ENCODE data around the gene TOPORS.
A peak's percentile ranks its signal among the peaks of the same experiment; 100 is the strongest.

Gene TOPORS

GRCh38 chr9:32579706-32580331, 27.4 kb upstream of the TOPORS start:
- Mint-ChIP-seq H3K4me1 (peaks cover 19% of the 10 kb centered on the region), H3K9me3 (no peaks in the 10 kb centered on the region), H3K36me3 (ENCODE audit: low read depth) (no peaks in the 10 kb centered on the region), H3K4me3 (no peak overlapping the region), H3K27me3 (ENCODE audit: low read depth, poor library complexity) (peaks cover 34% of the 10 kb centered on the region), H3K27ac (no peak overlapping the region)
- peak; percentile 84 for DNase-seq
- TF ChIP-seq CTCF (IDR thresholded peaks at IDR 0.05), result peak; percentile 94

- Mint-ChIP-seq H3K27ac (no peak overlapping the region), H3K27me3 (ENCODE audit: low read depth, poor library complexity) (peaks cover 28% of the 10 kb centered on the region), H3K4me3 (no peak overlapping the region), H3K9me3 (no peaks in the 10 kb centered on the region), H3K4me1 (peaks cover 19% of the 10 kb centered on the region), H3K36me3 (ENCODE audit: low read depth) (no peaks in the 10 kb centered on the region)
- TF ChIP-seq CTCF (IDR thresholded peaks at IDR 0.05), result no peak
- DNase-seq, result no peak
These were observed 26.6 kb upstream of the TOPORS start for GRCh38 chr9:32578976-32579375.

GRCh38 chr9:32577316-32577715, 24.9 kb upstream of the TOPORS start:
- no peak overlapping the region for H3K4me3 Mint-ChIP-seq
- DNase-seq, result no peak

GRCh38 chr9:32574858-32575257, 22.5 kb upstream of the TOPORS start:
- Mint-ChIP-seq H3K36me3 (ENCODE audit: low read depth) (peaks cover 8% of the 10 kb centered on the region), H3K4me3 (no peak overlapping the region), H3K9me3 (no peaks in the 10 kb centered on the region), H3K27me3 (ENCODE audit: low read depth, poor library complexity) (peaks cover 28% of the 10 kb centered on the region), H3K27ac (no peak overlapping the region), H3K4me1 (peaks cover 26% of the 10 kb centered on the region)
- TF ChIP-seq CTCF (IDR thresholded peaks at IDR 0.05), result no peak
- DNase-seq, result no peak

More at GRCh38 chr9:32577316-32577715, 24.9 kb upstream of the TOPORS start:
- H3K27ac Mint-ChIP-seq, result no peak overlapping the region
- no peak for TF ChIP-seq CTCF (IDR thresholded peaks at IDR 0.05)
- peaks cover 28% of the 10 kb centered on the region for H3K27me3 Mint-ChIP-seq (ENCODE audit: low read depth, poor library complexity)
- no peaks in the 10 kb centered on the region for H3K9me3 Mint-ChIP-seq
- no peaks in the 10 kb centered on the region for H3K36me3 Mint-ChIP-seq (ENCODE audit: low read depth)
- peaks cover 27% of the 10 kb centered on the region for H3K4me1 Mint-ChIP-seq

- Mint-ChIP-seq H3K27ac (peak overlapping the region; percentile 100), H3K9me3 (no peaks in the 10 kb centered on the region), H3K4me3 (peak overlapping the region; percentile 100)
These were observed 21.4 kb upstream of the TOPORS start for GRCh38 chr9:32573821-32574220.

More at GRCh38 chr9:32573821-32574220, 21.4 kb upstream of the TOPORS start:
- H3K36me3 Mint-ChIP-seq (ENCODE audit: low read depth), result peaks cover 12% of the 10 kb centered on the region
- peaks cover 25% of the 10 kb centered on the region for H3K27me3 Mint-ChIP-seq (ENCODE audit: low read depth, poor library complexity)
- H3K4me1 Mint-ChIP-seq, result peaks cover 19% of the 10 kb centered on the region
- DNase-seq, result no peak
- TF ChIP-seq CTCF (IDR thresholded peaks at IDR 0.05), result no peak

Data from nephron progenitor cell (in vitro differentiated cells).